ENCODE data around the gene CELA3A. TPM values are rescaled to one million over a fixed set of nuclear protein-coding genes. Genes with fewer than 3 reads are reported as not detected.
A peak's percentile ranks its signal among the peaks of the same experiment; 100 is the strongest.

CELA3A gene
- total RNA-seq, 4 donors from 2014 or later, result not detected

GRCh38 chr1:22018583-22019559 is 17.4 kb downstream of the CELA3A start:
- 58% methylated on average over 10 of the region's 10 CpGs for WGBS
- intact Hi-C loops (cut with DNase I), result no loop called here
- DNase-seq (ENCODE audit: extremely low spot score), result no peak
- no peaks in the 10 kb centered on the region for H3K9me3 ChIP-seq
- peaks cover 0 to 5% (median under 1%) of the 10 kb centered on the region in 4 donors for H3K4me1 ChIP-seq
- H3K4me3 ChIP-seq, result no peak overlapping the region
- peak overlapping the region in 1 of 4 donors; percentile 40 for H3K27ac ChIP-seq (replicated peaks in 1 of 4)
- H3K36me3 ChIP-seq, result no peaks in the 10 kb centered on the region
- H3K27me3 ChIP-seq, result peaks cover 0 to 6% (median 0%) of the 10 kb centered on the region in 4 donors
- TF ChIP-seq EP300 (IDR thresholded peaks at IDR 0.05), result no peak
- no peak for TF ChIP-seq POLR2A (IDR thresholded peaks at IDR 0.05; ENCODE audit: low read depth)
- TF ChIP-seq, protein P1, sequence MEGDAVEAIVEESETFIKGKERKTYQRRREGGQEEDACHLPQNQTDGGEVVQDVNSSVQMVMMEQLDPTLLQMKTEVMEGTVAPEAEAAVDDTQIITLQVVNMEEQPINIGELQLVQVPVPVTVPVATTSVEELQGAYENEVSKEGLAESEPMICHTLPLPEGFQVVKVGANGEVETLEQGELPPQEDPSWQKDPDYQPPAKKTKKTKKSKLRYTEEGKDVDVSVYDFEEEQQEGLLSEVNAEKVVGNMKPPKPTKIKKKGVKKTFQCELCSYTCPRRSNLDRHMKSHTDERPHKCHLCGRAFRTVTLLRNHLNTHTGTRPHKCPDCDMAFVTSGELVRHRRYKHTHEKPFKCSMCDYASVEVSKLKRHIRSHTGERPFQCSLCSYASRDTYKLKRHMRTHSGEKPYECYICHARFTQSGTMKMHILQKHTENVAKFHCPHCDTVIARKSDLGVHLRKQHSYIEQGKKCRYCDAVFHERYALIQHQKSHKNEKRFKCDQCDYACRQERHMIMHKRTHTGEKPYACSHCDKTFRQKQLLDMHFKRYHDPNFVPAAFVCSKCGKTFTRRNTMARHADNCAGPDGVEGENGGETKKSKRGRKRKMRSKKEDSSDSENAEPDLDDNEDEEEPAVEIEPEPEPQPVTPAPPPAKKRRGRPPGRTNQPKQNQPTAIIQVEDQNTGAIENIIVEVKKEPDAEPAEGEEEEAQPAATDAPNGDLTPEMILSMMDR (IDR thresholded peaks at IDR 0.05), result no peak
- TF ChIP-seq POLR2AphosphoS5 (IDR thresholded peaks at IDR 0.05), result no peak

DNA sequence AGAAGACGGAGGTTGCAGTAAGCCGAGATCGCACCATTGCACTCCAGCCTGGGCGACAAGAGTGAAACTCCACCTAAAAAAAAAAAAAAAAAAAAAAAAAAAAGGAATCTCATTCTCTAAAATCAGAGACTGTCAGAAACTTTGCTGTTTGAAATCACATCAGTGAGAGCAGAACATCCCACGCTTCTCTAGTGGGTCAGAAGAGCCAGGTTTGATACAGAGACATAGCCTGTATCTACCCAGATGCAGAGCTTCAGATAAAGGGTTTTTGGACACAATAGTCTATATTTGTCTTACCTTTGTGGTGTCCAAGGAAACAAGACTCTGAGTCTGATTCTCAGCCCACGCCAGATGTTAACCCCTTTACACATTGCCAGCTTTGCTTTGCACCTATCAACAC is 19.6 kb downstream of the CELA3A start:
- Histone ChIP-seq H3K27me3 (peaks cover 0 to 6% (median 0%) of the 10 kb centered on the region in 4 donors), H3K4me3 (no peak overlapping the region), H3K9me3 (no peaks in the 10 kb centered on the region), H3K36me3 (no peaks in the 10 kb centered on the region), H3K4me1 (peaks cover 8 to 16% (median 14%) of the 10 kb centered on the region in 4 donors), H3K27ac (replicated peaks in 1 of 4) (no peak overlapping the region)
- DNase-seq (ENCODE audit: extremely low spot score), result no peak
- intact Hi-C loops (cut with DNase I), result no loop called here
- TF ChIP-seq EP300 (IDR thresholded peaks at IDR 0.05) (no peak), POLR2AphosphoS5 (IDR thresholded peaks at IDR 0.05) (no peak)
- TF ChIP-seq, protein P1 (IDR thresholded peaks at IDR 0.05), result no peak
- WGBS, result 86% methylated on average over 6 of the region's 6 CpGs

DNA sequence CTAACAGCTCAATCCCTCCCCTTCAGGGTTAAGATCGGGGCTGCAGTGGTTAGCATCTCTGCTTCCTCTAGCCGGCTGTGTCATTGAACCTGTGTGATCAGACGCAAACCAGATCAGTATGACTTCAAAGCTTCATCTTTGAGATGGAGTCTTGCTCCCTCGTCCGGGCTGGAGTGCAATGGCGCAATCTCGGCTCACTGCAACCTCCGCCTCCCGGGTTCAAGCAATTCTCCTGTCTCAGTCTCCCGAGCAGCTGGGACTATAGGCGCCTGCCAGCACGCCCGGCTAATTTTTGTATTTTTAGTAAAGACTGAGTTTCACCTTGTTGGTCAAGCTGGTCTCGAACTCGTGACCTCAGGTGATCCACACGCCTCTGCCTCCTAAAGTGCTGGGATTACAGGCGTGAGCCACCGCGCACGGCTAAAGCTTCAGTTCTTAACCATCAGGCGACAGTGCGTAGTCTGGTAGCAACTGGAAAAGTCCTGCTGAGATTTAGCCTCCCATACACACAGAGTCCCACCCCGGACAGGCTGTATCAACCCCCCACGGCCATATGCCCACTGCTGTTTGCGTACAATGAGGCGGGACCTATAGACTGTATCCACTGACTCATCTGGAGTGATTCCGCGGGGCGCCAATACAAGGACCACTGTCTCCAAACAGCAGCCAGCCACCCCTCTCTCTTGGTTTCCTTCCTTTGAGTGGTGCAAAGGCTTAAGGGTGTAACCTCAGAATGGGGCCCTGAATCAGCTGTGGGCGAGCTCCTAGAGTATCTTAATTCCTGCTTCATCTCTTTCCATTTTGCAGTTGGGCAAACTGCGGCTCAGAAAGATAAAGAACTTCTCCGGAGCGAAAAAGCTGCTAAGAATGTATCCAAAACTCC is 23.3 kb downstream of the CELA3A start:
- Histone ChIP-seq H3K36me3 (no peaks in the 10 kb centered on the region), H3K27me3 (no peaks in the 10 kb centered on the region), H3K4me3 (peak overlapping the region; percentile 70 to 98 (median 84)), H3K9me3 (no peaks in the 10 kb centered on the region), H3K27ac (replicated peaks in 1 of 4) (peak overlapping the region; percentile 96 to 98 (median 98)), H3K4me1 (peaks cover 13 to 25% (median 20%) of the 10 kb centered on the region in 4 donors)
- TF ChIP-seq POLR2A (IDR thresholded peaks at IDR 0.05; ENCODE audit: low read depth) (no peak), POLR2AphosphoS5 (IDR thresholded peaks at IDR 0.05) (no peak), EP300 (IDR thresholded peaks at IDR 0.05) (no peak)
- TF ChIP-seq, protein P1 (IDR thresholded peaks at IDR 0.05), result peak in 2 of 3 experiments; percentile 11 to 20
- 6% methylated on average over 19 of the region's 33 CpGs for WGBS
- intact Hi-C loops (cut with DNase I), result loop anchor here (2.0 kb wide), 1 partner anchor 28 kb away; the partner anchor contains the start of gene CDC42
- peak; percentile 91 for DNase-seq (ENCODE audit: extremely low spot score)

GRCh38 chr1:22025368-22026155 is 24.1 kb downstream of the CELA3A start:
- peak overlapping the region; percentile 96 to 98 (median 98) for H3K27ac ChIP-seq (replicated peaks in 1 of 4)
- H3K4me1 ChIP-seq, result peaks cover 15 to 25% (median 20%) of the 10 kb centered on the region in 4 donors
- DNase-seq (ENCODE audit: extremely low spot score), result peak; percentile 96
- intact Hi-C loops (cut with DNase I), result loop anchor here (2.0 kb wide), 1 partner anchor 27 kb away; the partner anchor contains the start of gene CDC42
- TF ChIP-seq, protein P1 (IDR thresholded peaks at IDR 0.05), result peak in 1 of 3 experiments; percentile 11
- peak; percentile 81 for TF ChIP-seq POLR2A (IDR thresholded peaks at IDR 0.05; ENCODE audit: low read depth)
- TF ChIP-seq EP300 (IDR thresholded peaks at IDR 0.05), result no peak
- peak; percentile 81 to 96 for TF ChIP-seq POLR2AphosphoS5 (IDR thresholded peaks at IDR 0.05)
- H3K36me3 ChIP-seq, result peaks cover 0 to 4% (median 2%) of the 10 kb centered on the region in 4 donors
- no peaks in the 10 kb centered on the region for H3K27me3 ChIP-seq
- no peaks in the 10 kb centered on the region for H3K9me3 ChIP-seq
- peak overlapping the region; percentile 70 to 98 (median 84) for H3K4me3 ChIP-seq
- WGBS, result under 1% methylated on average over 16 of the region's 42 CpGs

All from esophagus muscularis mucosa (tissue), 4 donors.